OCI-LY7 (cell line): Measurements from ENCODE around the gene SLC7A7. TPM values are rescaled to one million over a fixed set of nuclear protein-coding genes. Genes with fewer than 3 reads are reported as not detected.

Experiments used
- BruUV-seq: library from RNA; stranded (reverse); fragments of 400-500 nt; replicated peaks from 2 replicates; lab custom pipeline; 2021; lab: Mats Ljungman, UMichigan
- CTCF ChIA-PET: fragments of 300-600 bp; sonication (Branson Sonifier 250); formaldehyde crosslinking; loops from one replicate; lab custom pipeline; 2022; ENCODE audit warnings: antibody characterized with exemption; ENCODE audit not compliant: unreplicated experiment; lab: Charles Lee
- POLR2A ChIA-PET: fragments of 300-600 bp; sonication (Branson Sonifier 250); formaldehyde crosslinking; loops from one replicate; lab custom pipeline; 2022; ENCODE audit warnings: antibody characterized with exemption; lab: Charles Lee
- DNase-seq: peaks from one replicate; pipeline ENCODE4 v3.0.0-alpha.2; 2015; ENCODE audit warnings: low spot score
- H2AFZ ChIP-seq: fragments of 200-600 bp; sonication (generic), shearing (Covaris generic); 2 replicates; pipeline ENCODE4 v1.6.1; 2014; ENCODE audit warnings: mild to moderate bottlenecking, antibody characterized with exemption, low read length, moderate library complexity
- H3K27ac ChIP-seq: fragments of 200-600 bp; sonication (generic); 2 replicates; pipeline ENCODE4 v1.5.1; 2014; ENCODE audit warnings: mixed run types, low read depth, mild to moderate bottlenecking, moderate library complexity, low read length, inconsistent platforms; ENCODE audit not compliant: poor library complexity, severe bottlenecking
- H3K36me3 ChIP-seq: fragments of 200-600 bp; sonication (generic); 2 replicates; pipeline ENCODE4 v1.6.1; 2014; ENCODE audit warnings: mild to moderate bottlenecking, antibody characterized with exemption, low read length, moderate library complexity, mixed read lengths; ENCODE audit not compliant: insufficient read depth
- H3K4me1 ChIP-seq: fragments of 200-600 bp; sonication (generic); 2 replicates; pipeline ENCODE4 v1.5.1; 2014; ENCODE audit warnings: mild to moderate bottlenecking, low read length; ENCODE audit not compliant: insufficient read depth, poor library complexity, severe bottlenecking
- H3K4me2 ChIP-seq: fragments of 200-600 bp; sonication (generic); 2 replicates; pipeline ENCODE4 v1.6.1; 2014; ENCODE audit warnings: mild to moderate bottlenecking, low read length
- H3K4me3 ChIP-seq: fragments of 200-600 bp; sonication (generic); 2 replicates; pipeline ENCODE4 v1.5.1; 2014; ENCODE audit warnings: mild to moderate bottlenecking, low read depth, low read length; ENCODE audit not compliant: poor library complexity, severe bottlenecking
- H3K79me2 ChIP-seq: fragments of 200-600 bp; sonication (generic); 2 replicates; pipeline ENCODE4 v1.6.1; 2016; ENCODE audit warnings: low read depth, mild to moderate bottlenecking, low read length, moderate library complexity, mixed read lengths; ENCODE audit not compliant: insufficient read depth
- H3K9me2 ChIP-seq: fragments of 200-600 bp; sonication (generic); 2 replicates; pipeline ENCODE4 v1.6.1; 2016; ENCODE audit warnings: mild to moderate bottlenecking, low read length, mixed read lengths; ENCODE audit not compliant: insufficient read depth
- H3K9me3 ChIP-seq: fragments of 200-600 bp; sonication (generic); 2 replicates; pipeline ENCODE4 v1.6.1; 2014; ENCODE audit warnings: mild to moderate bottlenecking, mixed run types, low read length, mixed read lengths
- H4K20me1 ChIP-seq: fragments of 200-600 bp; sonication (generic); 2 replicates; pipeline ENCODE4 v1.6.1; 2014; ENCODE audit warnings: mild to moderate bottlenecking, antibody characterized with exemption, low read length, moderate library complexity, mixed read lengths; ENCODE audit not compliant: insufficient read depth
- EZH2phosphoT487 ChIP-seq: fragments of 200-600 bp; sonication (generic); IDR thresholded peaks from 2 replicates; pipeline ENCODE4 v1.6.1; 2018; ENCODE audit warnings: low read depth, borderline replicate concordance, mild to moderate bottlenecking, mixed run types, antibody characterized with exemption, low read length, moderate library complexity, mixed read lengths
- intact Hi-C: fragments of 100-400 bp; cut with micrococcal nuclease; formaldehyde crosslinking; loops from one replicate; pipeline ENCODE4 v1.10.0; 2022; ENCODE audit not compliant: unreplicated experiment
- total RNA-seq, 2 experiments: library from RNA; depleted of rRNA in 1 of 2; stranded (reverse); fragments of >200 nt in 1 of 2; shearing (Covaris generic) in 1 of 2; gene quantifications; 2 replicates each; pipeline ENCODE4 v1.2.3, GENCODE V29; 2014 to 2022
- TF ChIP-seq, protein P1 (sequence below): fragments of 200-600 bp; sonication (generic); conservative IDR thresholded peaks from 2 replicates; pipeline ENCODE4 v1.5.1; 2014; ENCODE audit warnings: mild to moderate bottlenecking, antibody characterized with exemption, low read length, moderate library complexity, mixed read lengths

Gene SLC7A7
- total RNA-seq, 2 experiments from 2014 or later: 30.6 to 59.2 TPM

- CTCF ChIA-PET: no interaction called here
- TF ChIP-seq, protein P1, sequence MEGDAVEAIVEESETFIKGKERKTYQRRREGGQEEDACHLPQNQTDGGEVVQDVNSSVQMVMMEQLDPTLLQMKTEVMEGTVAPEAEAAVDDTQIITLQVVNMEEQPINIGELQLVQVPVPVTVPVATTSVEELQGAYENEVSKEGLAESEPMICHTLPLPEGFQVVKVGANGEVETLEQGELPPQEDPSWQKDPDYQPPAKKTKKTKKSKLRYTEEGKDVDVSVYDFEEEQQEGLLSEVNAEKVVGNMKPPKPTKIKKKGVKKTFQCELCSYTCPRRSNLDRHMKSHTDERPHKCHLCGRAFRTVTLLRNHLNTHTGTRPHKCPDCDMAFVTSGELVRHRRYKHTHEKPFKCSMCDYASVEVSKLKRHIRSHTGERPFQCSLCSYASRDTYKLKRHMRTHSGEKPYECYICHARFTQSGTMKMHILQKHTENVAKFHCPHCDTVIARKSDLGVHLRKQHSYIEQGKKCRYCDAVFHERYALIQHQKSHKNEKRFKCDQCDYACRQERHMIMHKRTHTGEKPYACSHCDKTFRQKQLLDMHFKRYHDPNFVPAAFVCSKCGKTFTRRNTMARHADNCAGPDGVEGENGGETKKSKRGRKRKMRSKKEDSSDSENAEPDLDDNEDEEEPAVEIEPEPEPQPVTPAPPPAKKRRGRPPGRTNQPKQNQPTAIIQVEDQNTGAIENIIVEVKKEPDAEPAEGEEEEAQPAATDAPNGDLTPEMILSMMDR: no peak
- no peak for TF ChIP-seq EZH2phosphoT487
- H3K79me2 ChIP-seq: peaks cover 13% of the 10 kb centered on the region; the same call in 1 of the 2 replicates
- no peak overlapping the region for H3K4me2 ChIP-seq
- DNase-seq: no peak
- no peaks in the 10 kb centered on the region for H3K9me2 ChIP-seq
- no peak overlapping the region for H2AFZ ChIP-seq
- POLR2A ChIA-PET: interaction anchor here (0.5 to 2.1 kb wide), 6 partner anchors 42 to 100 kb away, joined by 3 to 9 read pairs (median 4); partner anchors contain the start of gene SLC7A7
- peaks cover 17% of the 10 kb centered on the region for H3K4me1 ChIP-seq
- intact Hi-C loops: no loop called here
- peak overlapping the region; percentile 19 for H3K27ac ChIP-seq
- peaks cover 1% of the 10 kb centered on the region; the same call in 1 of the 2 replicates for H4K20me1 ChIP-seq
- BruUV-seq: no TSS peak
- no peaks in the 10 kb centered on the region for H3K9me3 ChIP-seq
- no peak overlapping the region for H3K4me3 ChIP-seq
- peaks cover 99% of the 10 kb centered on the region for H3K36me3 ChIP-seq
Measured at GRCh38 chr14:22773162-22774010, 41.8 kb downstream of the SLC7A7 start.

- peaks cover 20% of the 10 kb centered on the region for H3K79me2 ChIP-seq
- POLR2A ChIA-PET: interaction anchor here (0.6 to 2.1 kb wide), 2 partner anchors 83 to 90 kb away, joined by 3 to 9 read pairs; no protein-coding TSS in a partner anchor
- BruUV-seq: no TSS peak
- H3K4me1 ChIP-seq: peaks cover 18% of the 10 kb centered on the region
- H2AFZ ChIP-seq: no peak overlapping the region
- CTCF ChIA-PET: no interaction called here
- no peak overlapping the region for H3K4me2 ChIP-seq
- peak overlapping the region; percentile 19 for H3K27ac ChIP-seq
- no peaks in the 10 kb centered on the region for H3K9me3 ChIP-seq
- TF ChIP-seq, protein P1: no peak
- no peak for TF ChIP-seq EZH2phosphoT487
- DNase-seq: no peak
- intact Hi-C loops: no loop called here
- H3K4me3 ChIP-seq: no peak overlapping the region
- H3K36me3 ChIP-seq: peaks cover 99% of the 10 kb centered on the region
- H4K20me1 ChIP-seq: peaks cover 7% of the 10 kb centered on the region
- no peaks in the 10 kb centered on the region for H3K9me2 ChIP-seq
Measured at GRCh38 chr14:22772725-22773124, 42.5 kb downstream of the SLC7A7 start.
